ENCODE data around the gene EXOC4.

GRCh38 chr7:133246558-133246957 is 6.3 kb upstream of the EXOC4 start:
- no peak for TF ChIP-seq EZH2phosphoT487 (IDR thresholded peaks at IDR 0.05; ENCODE audit: borderline replicate concordance, low read length)
- TF ChIP-seq CTCF (IDR thresholded peaks at IDR 0.05; ENCODE audit: low read depth, low read length, poor library complexity, severe bottlenecking): no peak

Data from DOHH2 (cell line).